Measurements from ENCODE around the gene PDZD2.
"Not testable (repeated sequence)": the region's sequence is repeated elsewhere in the genome, so short reads cannot be mapped to it uniquely, and the experiment has no call there.

Gene PDZD2

DNA sequence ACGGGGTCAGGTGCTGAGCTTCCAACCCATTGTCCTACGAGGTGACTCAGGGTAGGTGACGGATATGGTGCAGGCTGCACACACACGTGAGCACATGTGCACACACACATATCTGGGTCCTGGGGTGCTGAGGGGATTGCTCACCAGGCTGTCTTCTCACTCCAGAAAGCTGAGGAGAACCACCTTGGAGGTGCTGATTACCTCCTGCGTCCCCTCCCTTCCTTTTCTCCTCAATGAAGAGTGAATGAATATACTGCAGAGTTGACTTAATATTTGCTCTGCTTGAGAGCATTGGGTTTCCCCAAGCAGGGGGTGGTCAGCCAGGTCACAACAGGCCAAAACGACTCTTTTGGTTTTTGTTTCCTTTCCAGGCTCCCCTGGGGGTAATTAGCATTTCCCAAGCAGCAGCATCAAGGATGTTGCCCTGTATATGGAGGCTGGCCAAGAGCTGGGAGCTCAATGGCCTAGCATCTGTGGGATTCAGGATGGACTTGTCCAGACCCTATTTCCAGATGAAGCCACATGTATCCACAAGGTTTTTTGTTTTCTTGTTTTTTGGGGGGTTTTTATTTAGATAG lies 49.7 kb downstream of the PDZD2 start:
- H3K4me3 ChIP-seq (ENCODE audit: low read depth, low read length), result no peak overlapping the region
- H3K36me3 ChIP-seq (replicated peaks), result no peaks in the 10 kb centered on the region
- no peaks in the 10 kb centered on the region for H3K27me3 ChIP-seq (replicated peaks)
- in situ Hi-C loops (cut with HindIII; ENCODE audit: low pct_ligation_motif_present, low sequenced_read_pairs), result no loop called here
- no peak overlapping the region for H3K27ac ChIP-seq
- DNase-seq, result no peak
- TF ChIP-seq, protein P1, sequence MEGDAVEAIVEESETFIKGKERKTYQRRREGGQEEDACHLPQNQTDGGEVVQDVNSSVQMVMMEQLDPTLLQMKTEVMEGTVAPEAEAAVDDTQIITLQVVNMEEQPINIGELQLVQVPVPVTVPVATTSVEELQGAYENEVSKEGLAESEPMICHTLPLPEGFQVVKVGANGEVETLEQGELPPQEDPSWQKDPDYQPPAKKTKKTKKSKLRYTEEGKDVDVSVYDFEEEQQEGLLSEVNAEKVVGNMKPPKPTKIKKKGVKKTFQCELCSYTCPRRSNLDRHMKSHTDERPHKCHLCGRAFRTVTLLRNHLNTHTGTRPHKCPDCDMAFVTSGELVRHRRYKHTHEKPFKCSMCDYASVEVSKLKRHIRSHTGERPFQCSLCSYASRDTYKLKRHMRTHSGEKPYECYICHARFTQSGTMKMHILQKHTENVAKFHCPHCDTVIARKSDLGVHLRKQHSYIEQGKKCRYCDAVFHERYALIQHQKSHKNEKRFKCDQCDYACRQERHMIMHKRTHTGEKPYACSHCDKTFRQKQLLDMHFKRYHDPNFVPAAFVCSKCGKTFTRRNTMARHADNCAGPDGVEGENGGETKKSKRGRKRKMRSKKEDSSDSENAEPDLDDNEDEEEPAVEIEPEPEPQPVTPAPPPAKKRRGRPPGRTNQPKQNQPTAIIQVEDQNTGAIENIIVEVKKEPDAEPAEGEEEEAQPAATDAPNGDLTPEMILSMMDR (IDR thresholded peaks at IDR 0.05; ENCODE audit: low read depth, low read length, missing control alignments), result no peak

DNA sequence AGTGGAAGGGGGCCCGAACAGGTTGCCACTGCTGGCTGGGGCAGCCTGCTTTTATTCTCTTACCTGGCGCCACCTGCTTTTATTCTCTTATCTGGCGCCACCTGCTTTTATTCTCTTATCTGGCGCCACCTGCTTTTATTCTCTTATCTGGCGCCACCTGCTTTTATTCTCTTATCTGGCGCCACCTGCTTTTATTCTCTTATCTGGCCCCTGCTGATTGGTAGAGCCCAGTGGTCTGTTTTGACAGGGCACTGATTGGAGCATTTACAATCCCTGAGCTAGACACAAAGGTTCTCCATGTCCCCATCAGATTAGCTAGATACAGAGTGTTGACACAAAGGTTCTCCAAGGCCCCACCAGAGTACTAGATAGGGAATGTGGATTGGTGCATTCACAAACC lies 52.5 kb downstream of the PDZD2 start:
- in situ Hi-C loops (cut with HindIII; ENCODE audit: low pct_ligation_motif_present, low sequenced_read_pairs), result not testable (repeated sequence)

GRCh38 chr5:31692561-31693221 lies 53.8 kb downstream of the PDZD2 start:
- H3K36me3 ChIP-seq (replicated peaks), result no peaks in the 10 kb centered on the region
- H3K27ac ChIP-seq, result no peak overlapping the region
- H3K4me3 ChIP-seq (ENCODE audit: low read depth, low read length), result no peak overlapping the region
- TF ChIP-seq, protein P1 (IDR thresholded peaks at IDR 0.05; ENCODE audit: low read depth, low read length, missing control alignments), result no peak
- in situ Hi-C loops (cut with HindIII; ENCODE audit: low pct_ligation_motif_present, low sequenced_read_pairs), result no loop called here
- no peak for DNase-seq
- no peaks in the 10 kb centered on the region for H3K27me3 ChIP-seq (replicated peaks)

More for the DNA sequence above, 52.5 kb downstream of the PDZD2 start:
- not testable (repeated sequence) for DNase-seq; H3K36me3 ChIP-seq (replicated peaks); H3K27ac ChIP-seq; H3K27me3 ChIP-seq (replicated peaks); H3K4me3 ChIP-seq (ENCODE audit: low read depth, low read length)

GRCh38 chr5:31698673-31699072 lies 59.7 kb downstream of the PDZD2 start:
- TF ChIP-seq, protein P1 (IDR thresholded peaks at IDR 0.05; ENCODE audit: low read depth, low read length, missing control alignments), result no peak
- in situ Hi-C loops (cut with HindIII; ENCODE audit: low pct_ligation_motif_present, low sequenced_read_pairs), result no loop called here
- no peak for DNase-seq

DNA sequence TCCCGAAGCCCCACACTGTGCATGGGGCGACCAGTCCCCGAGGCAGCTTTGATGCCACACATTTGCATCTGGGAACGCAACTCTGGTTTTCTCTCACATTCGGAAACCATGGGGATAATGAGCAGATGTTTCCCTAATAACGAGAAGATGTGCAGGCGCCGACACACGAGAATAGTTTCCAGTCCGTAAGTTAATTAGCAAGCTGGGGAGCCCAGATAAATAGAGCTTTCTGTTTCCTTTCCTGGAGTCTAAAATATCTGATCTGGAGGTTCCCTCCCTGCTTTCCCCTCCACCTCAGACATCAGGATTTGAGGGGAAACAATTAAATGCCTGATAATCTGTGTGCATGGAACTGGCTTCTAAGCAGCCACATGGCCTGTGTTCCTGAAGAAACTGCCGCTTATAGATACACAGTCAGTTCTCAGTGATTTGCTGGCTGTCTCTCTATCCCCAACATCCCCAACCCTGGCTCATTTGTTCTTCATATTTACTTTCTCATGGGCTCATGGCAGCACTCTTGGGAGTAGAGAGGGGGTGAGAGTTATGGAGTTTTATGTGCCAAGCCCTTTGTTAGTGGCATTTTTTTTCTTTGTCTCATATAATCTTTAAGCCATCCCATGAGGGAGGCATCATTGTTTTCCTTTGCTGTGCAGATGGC lies 62.8 kb downstream of the PDZD2 start:
- Histone ChIP-seq H3K4me3 (ENCODE audit: low read depth, low read length) (no peak overlapping the region), H3K27me3 (replicated peaks) (no peaks in the 10 kb centered on the region), H3K36me3 (replicated peaks) (no peaks in the 10 kb centered on the region), H3K27ac (no peak overlapping the region)
- TF ChIP-seq, protein P1 (IDR thresholded peaks at IDR 0.05; ENCODE audit: low read depth, low read length, missing control alignments), result no peak
- in situ Hi-C loops (cut with HindIII; ENCODE audit: low pct_ligation_motif_present, low sequenced_read_pairs), result no loop called here
- no peak for DNase-seq

More at GRCh38 chr5:31698673-31699072, 59.7 kb downstream of the PDZD2 start:
- Histone ChIP-seq H3K36me3 (replicated peaks) (no peaks in the 10 kb centered on the region), H3K27me3 (replicated peaks) (no peaks in the 10 kb centered on the region), H3K27ac (no peak overlapping the region), H3K4me3 (ENCODE audit: low read depth, low read length) (no peak overlapping the region)

DNA sequence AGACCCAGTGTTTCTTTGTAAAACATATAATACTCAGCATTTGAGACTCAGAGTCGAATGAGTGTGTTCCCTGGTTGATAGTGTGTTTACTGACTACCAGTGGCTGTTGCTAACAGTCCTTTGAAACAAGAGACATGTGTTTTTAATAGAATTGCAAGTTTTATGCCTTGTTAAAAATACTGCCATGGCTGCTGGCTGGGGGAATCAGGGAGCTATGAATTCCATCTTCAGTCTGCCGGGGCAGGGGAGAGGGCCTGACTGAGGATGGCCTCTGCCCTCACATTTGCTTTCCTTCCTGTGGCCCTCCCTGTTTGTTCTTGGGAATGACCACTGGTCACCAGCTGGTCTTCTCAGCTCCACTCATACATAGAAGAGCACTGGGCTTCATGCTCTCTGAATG lies 63.8 kb downstream of the PDZD2 start:
- TF ChIP-seq, protein P1 (IDR thresholded peaks at IDR 0.05; ENCODE audit: low read depth, low read length, missing control alignments), result no peak
- DNase-seq, result no peak
- H3K36me3 ChIP-seq (replicated peaks), result no peaks in the 10 kb centered on the region
- H3K4me3 ChIP-seq (ENCODE audit: low read depth, low read length), result no peak overlapping the region
- H3K27ac ChIP-seq, result no peak overlapping the region
- in situ Hi-C loops (cut with HindIII; ENCODE audit: low pct_ligation_motif_present, low sequenced_read_pairs), result no loop called here
- no peaks in the 10 kb centered on the region for H3K27me3 ChIP-seq (replicated peaks)

All from brain microvascular endothelial cell (primary cell).